Endothelial cell of umbilical vein (primary cell): Measurements from ENCODE around the gene SLC44A3.

ENCODE experiments used
- MYC ChIP-seq: IDR thresholded peaks from one replicate; pipeline ENCODE4 v1.6.1; 2011; ENCODE audit warnings: mild to moderate bottlenecking, low read depth, low read length
- POLR2A ChIP-seq: IDR thresholded peaks from 2 replicates; pipeline ENCODE4 v1.6.1; 2012; ENCODE audit warnings: low read depth, mild to moderate bottlenecking, control low read depth, low read length
- POLR2AphosphoS5 ChIP-seq: IDR thresholded peaks from 2 replicates; pipeline ENCODE4 v1.6.1; 2012; ENCODE audit warnings: low read depth, mild to moderate bottlenecking, control low read depth, low read length, moderate library complexity; ENCODE audit not compliant: insufficient read depth
- TF ChIP-seq, protein P1 (sequence below), 2 donors: IDR thresholded peaks; 1 replicate in 1 of 2; 2 replicates in 1 of 2; pipeline ENCODE4 v1.5.1; 2011; ENCODE audit warnings: low read length in 2 of 2, mild to moderate bottlenecking in 2 of 2, moderate library complexity in 2 of 2, control low read depth in 1 of 2, inconsistent platforms in 1 of 2, low read depth in 1 of 2; ENCODE audit not compliant: insufficient read depth in 1 of 2; ENCODE audit errors: extremely low read depth in 1 of 2

DNA sequence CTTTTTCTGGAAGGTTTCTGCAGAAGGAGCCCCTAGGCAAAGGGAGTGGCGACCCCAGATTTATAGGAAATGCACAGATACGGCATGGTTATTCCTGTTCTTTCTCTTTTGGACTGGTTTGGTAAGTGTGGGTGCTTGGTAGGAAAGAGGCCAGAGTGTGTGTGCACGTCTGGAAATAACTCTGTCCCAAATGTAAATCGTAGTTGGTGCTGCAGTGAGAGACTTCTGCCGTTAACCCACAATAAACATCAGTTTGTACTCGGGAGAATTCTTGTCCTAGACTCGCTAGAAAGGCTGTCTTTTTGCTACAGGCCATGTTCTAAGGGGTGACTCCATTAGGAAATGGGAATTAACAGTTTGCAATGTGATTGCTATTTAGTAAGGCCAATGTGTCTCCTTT lies 779 bp downstream of the SLC44A3 start:
- TF ChIP-seq POLR2A (no peak), POLR2AphosphoS5 (no peak), MYC (no peak)
- TF ChIP-seq, protein P1, sequence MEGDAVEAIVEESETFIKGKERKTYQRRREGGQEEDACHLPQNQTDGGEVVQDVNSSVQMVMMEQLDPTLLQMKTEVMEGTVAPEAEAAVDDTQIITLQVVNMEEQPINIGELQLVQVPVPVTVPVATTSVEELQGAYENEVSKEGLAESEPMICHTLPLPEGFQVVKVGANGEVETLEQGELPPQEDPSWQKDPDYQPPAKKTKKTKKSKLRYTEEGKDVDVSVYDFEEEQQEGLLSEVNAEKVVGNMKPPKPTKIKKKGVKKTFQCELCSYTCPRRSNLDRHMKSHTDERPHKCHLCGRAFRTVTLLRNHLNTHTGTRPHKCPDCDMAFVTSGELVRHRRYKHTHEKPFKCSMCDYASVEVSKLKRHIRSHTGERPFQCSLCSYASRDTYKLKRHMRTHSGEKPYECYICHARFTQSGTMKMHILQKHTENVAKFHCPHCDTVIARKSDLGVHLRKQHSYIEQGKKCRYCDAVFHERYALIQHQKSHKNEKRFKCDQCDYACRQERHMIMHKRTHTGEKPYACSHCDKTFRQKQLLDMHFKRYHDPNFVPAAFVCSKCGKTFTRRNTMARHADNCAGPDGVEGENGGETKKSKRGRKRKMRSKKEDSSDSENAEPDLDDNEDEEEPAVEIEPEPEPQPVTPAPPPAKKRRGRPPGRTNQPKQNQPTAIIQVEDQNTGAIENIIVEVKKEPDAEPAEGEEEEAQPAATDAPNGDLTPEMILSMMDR (IDR thresholded peaks at IDR 0.05; ENCODE audit: extremely low read depth in 1 of 2, insufficient read depth in 1 of 2, low read depth in 1 of 2, low read length in 2 of 2), result no peak
